Activated CD8-positive, alpha-beta T cell treated with anti-CD3 and anti-CD28 coated beads, Interleukin-2, amount 10 ng/mL, durations not matched to agents 7 days and 5 days (primary cell): ENCODE data around the gene DNAJC3. TPM values are rescaled to one million over a fixed set of nuclear protein-coding genes. Genes with fewer than 3 reads are reported as not detected.
"Not testable (repeated sequence)": the region's sequence is repeated elsewhere in the genome, so short reads cannot be mapped to it uniquely, and the experiment has no call there.

Experiments used
- ATAC-seq: fragments of 150-1000 bp; cut with Tn5 transposase; one replicate; pipeline ENCODE4 v1.10.0; 2021; ENCODE audit warnings: moderate library complexity
- CTCF ChIA-PET: fragments of 350-600 bp; sonication (Branson Sonifier 250); formaldehyde crosslinking; loops from one replicate; lab custom pipeline; 2021; ENCODE audit warnings: antibody characterized with exemption; lab: Charles Lee
- POLR2A ChIA-PET: fragments of 350-600 bp; sonication (Branson Sonifier 250); formaldehyde crosslinking; loops from one replicate; lab custom pipeline; 2021; ENCODE audit warnings: antibody characterized with exemption; lab: Charles Lee
- DNase-seq: peaks from one replicate; pipeline ENCODE4 v3.0.0-alpha.2; 2020
- H3K27ac Mint-ChIP-seq: one replicate; pipeline ENCODE4 v1.8.0; 2021; ENCODE audit warnings: mild to moderate bottlenecking, mixed read lengths
- H3K27me3 Mint-ChIP-seq: one replicate; pipeline ENCODE4 v1.8.0; 2021; ENCODE audit warnings: low read depth, mixed read lengths
- H3K36me3 Mint-ChIP-seq: one replicate; pipeline ENCODE4 v1.8.0; 2021; ENCODE audit warnings: low read depth, mixed read lengths
- H3K4me1 Mint-ChIP-seq: one replicate; pipeline ENCODE4 v1.8.0; 2021; ENCODE audit warnings: low read depth, mixed read lengths
- H3K4me3 Mint-ChIP-seq: one replicate; pipeline ENCODE4 v1.8.0; 2021; ENCODE audit warnings: mild to moderate bottlenecking, mixed read lengths
- H3K9me3 Mint-ChIP-seq: one replicate; pipeline ENCODE4 v1.8.0; 2022; ENCODE audit warnings: mixed read lengths; ENCODE audit not compliant: insufficient read depth
- total RNA-seq, 2 experiments: library from RNA; stranded (reverse); gene quantifications; one replicate each; pipeline ENCODE4 v1.2.3, GENCODE V29; 2021

Gene DNAJC3
- total RNA-seq, 2 experiments from 2014 or later, result 17.4 to 17.8 TPM

GRCh38 chr13:95787356-95788099 lies 110.6 kb downstream of the DNAJC3 start:
- ATAC-seq (no peak), DNase-seq (no peak)
- H3K27me3 Mint-ChIP-seq, result no peaks in the 10 kb centered on the region
- no peaks in the 10 kb centered on the region for H3K9me3 Mint-ChIP-seq
- no peaks in the 10 kb centered on the region for H3K4me1 Mint-ChIP-seq
- H3K36me3 Mint-ChIP-seq, result peaks cover 45% of the 10 kb centered on the region
- H3K4me3 Mint-ChIP-seq, result no peak overlapping the region
- no peak overlapping the region for H3K27ac Mint-ChIP-seq
- ChIA-PET POLR2A (no interaction called here), CTCF (no interaction called here)

- POLR2A ChIA-PET, result no interaction called here
- DNase-seq (no peak), ATAC-seq (no peak)
- Mint-ChIP-seq H3K27me3 (no peaks in the 10 kb centered on the region), H3K27ac (no peak overlapping the region), H3K4me3 (no peak overlapping the region), H3K9me3 (no peaks in the 10 kb centered on the region), H3K36me3 (peaks cover 50% of the 10 kb centered on the region), H3K4me1 (no peaks in the 10 kb centered on the region)
- CTCF ChIA-PET, result no interaction called here
Measured at GRCh38 chr13:95788100-95788463, 111.1 kb downstream of the DNAJC3 start.

GRCh38 chr13:95789315-95789714 lies 112.4 kb downstream of the DNAJC3 start:
- CTCF ChIA-PET, result interaction anchor here (0.7 kb wide), 1 partner anchor 45 kb away, joined by 3 read pairs; no protein-coding TSS in a partner anchor
- ATAC-seq, H3K9me3 Mint-ChIP-seq, H3K4me3 Mint-ChIP-seq, H3K4me1 Mint-ChIP-seq, POLR2A ChIA-PET, DNase-seq, H3K27ac Mint-ChIP-seq, H3K27me3 Mint-ChIP-seq: not testable (repeated sequence)
- peaks cover 52% of the 10 kb centered on the region for H3K36me3 Mint-ChIP-seq

GRCh38 chr13:95791084-95791722 lies 114.3 kb downstream of the DNAJC3 start:
- Mint-ChIP-seq H3K27ac (no peak overlapping the region), H3K4me1 (no peaks in the 10 kb centered on the region), H3K9me3 (no peaks in the 10 kb centered on the region), H3K27me3 (no peaks in the 10 kb centered on the region), H3K4me3 (no peak overlapping the region), H3K36me3 (peaks cover 50% of the 10 kb centered on the region)
- ChIA-PET POLR2A (no interaction called here), CTCF (no interaction called here)
- ATAC-seq, result no peak
- DNase-seq, result no peak

GRCh38 chr13:95793018-95793555 lies 116.1 kb downstream of the DNAJC3 start:
- DNase-seq (no peak), ATAC-seq (no peak)
- H3K4me3 Mint-ChIP-seq, result no peak overlapping the region
- peaks cover 34% of the 10 kb centered on the region for H3K36me3 Mint-ChIP-seq
- no peaks in the 10 kb centered on the region for H3K9me3 Mint-ChIP-seq
- no peaks in the 10 kb centered on the region for H3K4me1 Mint-ChIP-seq
- peak overlapping the region; percentile 30 for H3K27ac Mint-ChIP-seq
- no peaks in the 10 kb centered on the region for H3K27me3 Mint-ChIP-seq
- ChIA-PET CTCF (no interaction called here), POLR2A (no interaction called here)

- no peak for ATAC-seq
- ChIA-PET CTCF (no interaction called here), POLR2A (no interaction called here)
- H3K9me3 Mint-ChIP-seq, result no peaks in the 10 kb centered on the region
- no peak for DNase-seq
- H3K27ac Mint-ChIP-seq, result no peak overlapping the region
- no peaks in the 10 kb centered on the region for H3K27me3 Mint-ChIP-seq
- no peak overlapping the region for H3K4me3 Mint-ChIP-seq
- no peaks in the 10 kb centered on the region for H3K4me1 Mint-ChIP-seq
- H3K36me3 Mint-ChIP-seq, result peaks cover 28% of the 10 kb centered on the region
Measured at GRCh38 chr13:95793781-95794180, 116.8 kb downstream of the DNAJC3 start.

GRCh38 chr13:95797016-95797415 lies 120.1 kb downstream of the DNAJC3 start:
- H3K4me1 Mint-ChIP-seq, result no peaks in the 10 kb centered on the region
- ChIA-PET CTCF (no interaction called here), POLR2A (no interaction called here)
- DNase-seq (no peak), ATAC-seq (no peak)
- peaks cover 7% of the 10 kb centered on the region for H3K36me3 Mint-ChIP-seq
- H3K27ac Mint-ChIP-seq, result no peak overlapping the region
- no peak overlapping the region for H3K4me3 Mint-ChIP-seq
- no peaks in the 10 kb centered on the region for H3K27me3 Mint-ChIP-seq
- no peaks in the 10 kb centered on the region for H3K9me3 Mint-ChIP-seq

GRCh38 chr13:95800436-95800835 lies 123.5 kb downstream of the DNAJC3 start:
- Mint-ChIP-seq H3K4me1 (no peaks in the 10 kb centered on the region), H3K36me3 (no peaks in the 10 kb centered on the region), H3K9me3 (no peaks in the 10 kb centered on the region), H3K27me3 (peaks cover 4% of the 10 kb centered on the region), H3K4me3 (no peak overlapping the region), H3K27ac (no peak overlapping the region)
- POLR2A ChIA-PET, result no interaction called here
- CTCF ChIA-PET, result no interaction called here
- no peak for ATAC-seq
- no peak for DNase-seq

GRCh38 chr13:95801825-95802224 lies 124.9 kb downstream of the DNAJC3 start:
- Mint-ChIP-seq H3K27me3 (peaks cover 4% of the 10 kb centered on the region), H3K9me3 (no peaks in the 10 kb centered on the region), H3K4me3 (no peak overlapping the region), H3K27ac (no peak overlapping the region), H3K36me3 (no peaks in the 10 kb centered on the region), H3K4me1 (no peaks in the 10 kb centered on the region)
- ChIA-PET CTCF (no interaction called here), POLR2A (interaction anchor here (1.1 kb wide), 1 partner anchor 12 kb away, joined by 3 read pairs; no protein-coding TSS in a partner anchor)
- DNase-seq (no peak), ATAC-seq (no peak)

GRCh38 chr13:95805921-95806320 lies 129.0 kb downstream of the DNAJC3 start:
- Mint-ChIP-seq H3K27me3 (peaks cover 13% of the 10 kb centered on the region), H3K4me3 (no peak overlapping the region), H3K27ac (no peak overlapping the region), H3K9me3 (no peaks in the 10 kb centered on the region), H3K36me3 (no peaks in the 10 kb centered on the region), H3K4me1 (no peaks in the 10 kb centered on the region)
- DNase-seq (no peak), ATAC-seq (no peak)
- CTCF ChIA-PET, result no interaction called here
- POLR2A ChIA-PET, result no interaction called here

GRCh38 chr13:95809429-95809828 lies 132.5 kb downstream of the DNAJC3 start:
- Mint-ChIP-seq H3K27me3 (peaks cover 11% of the 10 kb centered on the region), H3K4me3 (no peak overlapping the region), H3K9me3 (no peaks in the 10 kb centered on the region), H3K27ac (no peak overlapping the region), H3K36me3 (no peaks in the 10 kb centered on the region), H3K4me1 (no peaks in the 10 kb centered on the region)
- ATAC-seq (no peak), DNase-seq (no peak)
- POLR2A ChIA-PET, result no interaction called here
- CTCF ChIA-PET, result interaction anchor here (1.1 kb wide), 1 partner anchor 25 kb away, joined by 3 read pairs; no protein-coding TSS in a partner anchor

- H3K27ac Mint-ChIP-seq, result no peak overlapping the region
- no peaks in the 10 kb centered on the region for H3K9me3 Mint-ChIP-seq
- no peak overlapping the region for H3K4me3 Mint-ChIP-seq
- ChIA-PET POLR2A (interaction anchor here (1.1 kb wide), 1 partner anchor 12 kb away, joined by 3 read pairs; no protein-coding TSS in a partner anchor), CTCF (no interaction called here)
- peaks cover 8% of the 10 kb centered on the region for H3K27me3 Mint-ChIP-seq
- ATAC-seq, result no peak
- DNase-seq, result no peak
- no peaks in the 10 kb centered on the region for H3K36me3 Mint-ChIP-seq
- no peaks in the 10 kb centered on the region for H3K4me1 Mint-ChIP-seq
Measured at GRCh38 chr13:95813139-95813538, 136.2 kb downstream of the DNAJC3 start.
